ENCODE results near the gene IDH3B.

- TF ChIP-seq POLR2A (IDR thresholded peaks at IDR 0.05) (no peak), CTCF (IDR thresholded peaks at IDR 0.05) (no peak)
Observed at GRCh38 chr20:2617099-2617714, 46.8 kb downstream of the IDH3B start.
